ENCODE data around the gene PELO. TPM values are rescaled to one million over a fixed set of nuclear protein-coding genes. Genes with fewer than 3 reads are reported as not detected.

PELO gene
- total and polyA plus RNA-seq, 2 donors (not counting 1 experiment from before 2014, with no cell fraction given) = 2.2 to 5.8 TPM

GRCh38 chr5:52774005-52774410 is 13.7 kb upstream of the PELO start:
- POLR2A ChIA-PET = no interaction called here
- peaks cover 4% of the 10 kb centered on the region for H3K4me1 Mint-ChIP-seq
- no peak for DNase-seq

DNA sequence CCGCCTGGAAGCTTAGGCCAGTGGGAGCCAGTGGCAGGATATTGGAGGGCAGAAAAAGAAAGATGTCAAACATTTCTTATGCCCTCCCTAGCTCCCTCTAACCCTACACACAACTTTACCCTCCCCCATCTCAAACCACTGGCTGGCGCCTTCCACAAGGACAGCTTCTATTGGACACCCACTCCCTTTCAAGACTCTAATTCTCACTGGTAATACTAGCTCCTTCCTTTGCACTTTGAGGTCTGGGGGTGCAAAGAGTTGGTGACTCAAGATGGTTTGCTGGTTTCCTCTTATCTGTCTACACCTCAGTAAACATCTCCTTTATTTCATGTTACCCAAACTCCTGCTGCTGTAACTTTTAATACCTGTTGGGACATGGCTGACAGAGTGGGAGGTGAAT is 11.6 kb upstream of the PELO start:
- Histone ChIP-seq H3K4me3 (ENCODE audit: control extremely low read depth in 1 of 5, extremely low read depth in 1 of 5, insufficient read depth in 1 of 5, low read depth in 2 of 5, low read length in 4 of 5) (no peak overlapping the region), H3K36me3 (replicated peaks in 1 of 2; ENCODE audit: control extremely low read depth in 1 of 2, control insufficient read depth in 1 of 2, extremely low read depth in 1 of 2, insufficient read depth in 2 of 2, low read length in 1 of 2) (no peaks in the 10 kb centered on the region), H3K9me3 (ENCODE audit: control extremely low read depth in 1 of 3, control insufficient read depth in 2 of 3, insufficient read depth in 1 of 3, low read length in 2 of 3) (no peaks in the 10 kb centered on the region), H4K20me1 (ENCODE audit: control insufficient read depth, insufficient read depth, low read length, poor library complexity, severe bottlenecking) (no peaks in the 10 kb centered on the region), H3K27me3 (replicated peaks in 1 of 4; ENCODE audit: control extremely low read depth in 1 of 4, control insufficient read depth in 3 of 4, insufficient read depth in 4 of 4, low read length in 3 of 4) (peaks cover 0 to 5% (median 2%) of the 10 kb centered on the region in 4 experiments), H2AFZ (ENCODE audit: insufficient read depth, low read depth, low read length, poor library complexity, severe bottlenecking) (no peak overlapping the region), H3K9ac (ENCODE audit: low read length) (no peak overlapping the region), H3K27ac (ENCODE audit: low read length in 2 of 2) (no peak overlapping the region), H3K4me2 (replicated peaks; ENCODE audit: low read depth, low read length, poor library complexity, severe bottlenecking) (no peak overlapping the region), H3K79me2 (ENCODE audit: control insufficient read depth, insufficient read depth, low read length) (no peaks in the 10 kb centered on the region), H3K4me1 (ENCODE audit: control insufficient read depth in 2 of 2, insufficient read depth in 2 of 2, low read length in 2 of 2) (no peaks in the 10 kb centered on the region)
- WGBS (ENCODE audit: insufficient coverage) = no CpG with 5 or more reads among the region's 2 CpGs
- Mint-ChIP-seq H3K4me3 (no peak overlapping the region), H3K9me3 (ENCODE audit: insufficient read depth) (no peaks in the 10 kb centered on the region), H3K27me3 (peaks cover 22% of the 10 kb centered on the region), H3K27ac (no peak overlapping the region), H3K4me1 (peaks cover 4% of the 10 kb centered on the region)
- CTCF ChIA-PET = interaction anchor here (0.6 kb wide), 1 partner anchor 10 kb away, joined by 3 read pairs; no protein-coding TSS in a partner anchor
- ATAC-seq (ENCODE audit: low read depth) = no peak
- POLR2A ChIA-PET = no interaction called here
- intact Hi-C loops (cut with micrococcal nuclease) = no loop called here
- no peak for TF ChIP-seq CTCF (IDR thresholded peaks at IDR 0.05)
- no peak for TF ChIP-seq EZH2 (IDR thresholded peaks at IDR 0.05; ENCODE audit: borderline replicate concordance, insufficient read depth, low read depth, low read length, poor library complexity, severe bottlenecking)
- no peak for DNase-seq

More at GRCh38 chr5:52774005-52774410, 13.7 kb upstream of the PELO start:
- H3K9ac ChIP-seq (ENCODE audit: low read length) = no peak overlapping the region
- no peaks in the 10 kb centered on the region for H3K4me1 ChIP-seq (ENCODE audit: control insufficient read depth in 2 of 2, insufficient read depth in 2 of 2, low read length in 2 of 2)
- H3K4me3 ChIP-seq (ENCODE audit: control extremely low read depth in 1 of 5, extremely low read depth in 1 of 5, insufficient read depth in 1 of 5, low read depth in 2 of 5, low read length in 4 of 5) = no peak overlapping the region
- no peak overlapping the region for H2AFZ ChIP-seq (ENCODE audit: insufficient read depth, low read depth, low read length, poor library complexity, severe bottlenecking)
- no peak for ATAC-seq (ENCODE audit: low read depth)
- no peaks in the 10 kb centered on the region for H3K9me3 ChIP-seq (ENCODE audit: control extremely low read depth in 1 of 3, control insufficient read depth in 2 of 3, insufficient read depth in 1 of 3, low read length in 2 of 3)
- CTCF ChIA-PET = no interaction called here
- no peaks in the 10 kb centered on the region for H3K36me3 ChIP-seq (replicated peaks in 1 of 2; ENCODE audit: control extremely low read depth in 1 of 2, control insufficient read depth in 1 of 2, extremely low read depth in 1 of 2, insufficient read depth in 2 of 2, low read length in 1 of 2)
- Mint-ChIP-seq H3K27ac (no peak overlapping the region), H3K9me3 (ENCODE audit: insufficient read depth) (no peaks in the 10 kb centered on the region), H3K27me3 (peaks cover 16% of the 10 kb centered on the region), H3K4me3 (no peak overlapping the region)
- 56% methylated on average over 4 of the region's 5 CpGs for WGBS (ENCODE audit: insufficient coverage)
- H3K27me3 ChIP-seq (replicated peaks in 1 of 4; ENCODE audit: control extremely low read depth in 1 of 4, control insufficient read depth in 3 of 4, insufficient read depth in 4 of 4, low read length in 3 of 4) = peaks cover 0 to under 1% (median 0%) of the 10 kb centered on the region in 4 experiments
- no peak overlapping the region for H3K27ac ChIP-seq (ENCODE audit: low read length in 2 of 2)
- H3K4me2 ChIP-seq (replicated peaks; ENCODE audit: low read depth, low read length, poor library complexity, severe bottlenecking) = no peak overlapping the region
- no peaks in the 10 kb centered on the region for H4K20me1 ChIP-seq (ENCODE audit: control insufficient read depth, insufficient read depth, low read length, poor library complexity, severe bottlenecking)
- no peak for TF ChIP-seq EZH2 (IDR thresholded peaks at IDR 0.05; ENCODE audit: borderline replicate concordance, insufficient read depth, low read depth, low read length, poor library complexity, severe bottlenecking)
- TF ChIP-seq CTCF (IDR thresholded peaks at IDR 0.05) = no peak
- intact Hi-C loops (cut with micrococcal nuclease) = no loop called here
- no peaks in the 10 kb centered on the region for H3K79me2 ChIP-seq (ENCODE audit: control insufficient read depth, insufficient read depth, low read length)
